COR-L47 (cell line): ENCODE results near the gene ABCC6.
"Not testable (repeated sequence)": the region's sequence is repeated elsewhere in the genome, so short reads cannot be mapped to it uniquely, and the experiment has no call there.

Experiments used
- DNase-seq: peaks from one replicate; lab custom pipeline; 2025; lab: John Stamatoyannopoulos, UW

Gene ABCC6

DNA sequence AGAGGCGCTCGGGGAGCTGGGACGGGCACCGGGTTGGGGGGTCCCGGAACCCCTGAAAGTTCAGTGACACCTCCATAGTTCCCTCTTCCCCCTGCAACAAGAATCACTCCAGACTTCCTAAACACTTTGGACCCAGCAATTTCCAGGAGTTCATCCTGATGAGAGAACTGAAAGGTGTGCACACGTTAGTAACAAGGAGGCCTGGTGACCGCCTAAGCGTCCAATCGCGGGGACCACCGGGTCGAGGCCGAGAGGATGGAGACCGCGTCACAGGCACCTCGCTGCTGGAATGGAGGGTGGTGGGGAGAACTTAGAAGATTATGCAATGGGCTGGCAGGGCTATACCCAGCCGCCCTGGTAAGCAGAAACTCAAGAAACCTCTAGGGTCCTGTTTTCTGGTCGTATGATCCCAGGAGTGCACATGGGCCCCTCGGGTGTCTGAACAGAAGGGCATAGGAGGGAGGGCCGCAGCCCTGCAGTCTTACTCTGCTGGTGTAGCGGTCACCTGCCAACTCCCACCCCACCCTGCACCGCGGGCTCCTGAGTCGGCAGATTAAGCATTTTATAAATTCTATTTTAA lies 458 bp upstream of the ABCC6 start:
- DNase-seq, result not testable (repeated sequence)

DNA sequence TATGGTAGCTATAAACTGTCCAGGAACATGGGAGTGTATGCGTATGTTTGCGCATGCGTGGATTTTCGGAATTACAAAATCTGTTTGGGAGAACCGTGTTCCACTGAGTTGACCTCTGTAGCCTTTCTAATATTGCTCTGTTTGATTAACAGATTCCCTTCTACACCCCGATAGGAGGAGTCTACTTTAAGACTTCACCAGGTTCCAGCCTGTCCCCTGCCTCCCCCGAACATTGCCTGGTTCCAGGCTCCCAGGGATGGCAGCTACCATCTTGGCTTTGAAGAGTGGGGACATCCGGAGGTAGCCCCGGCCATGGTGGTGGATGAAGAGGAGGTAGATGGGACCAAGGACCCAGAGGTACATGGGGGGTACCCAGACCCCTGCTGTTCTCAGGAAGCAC lies 1.9 kb downstream of the ABCC6 start:
- DNase-seq, result not testable (repeated sequence)

DNA sequence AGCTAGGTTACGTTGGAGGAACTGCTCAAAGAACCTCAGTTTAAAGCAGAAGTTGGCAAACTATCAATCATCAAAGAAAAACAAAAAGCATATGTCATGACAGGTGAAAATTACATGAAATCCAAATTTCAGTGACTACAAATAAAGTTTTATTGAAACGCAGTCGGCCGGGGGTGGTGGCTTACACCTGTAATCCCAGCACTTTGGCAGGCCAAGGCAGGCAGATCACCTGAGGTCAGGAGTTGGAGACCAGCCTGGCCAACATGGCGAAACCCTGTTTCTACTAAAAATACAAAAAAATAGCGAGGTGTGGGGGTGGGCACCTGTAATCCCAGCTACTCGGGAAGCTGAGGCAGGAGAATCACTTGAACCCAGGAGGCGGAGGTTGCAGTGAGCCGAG lies 2.8 kb downstream of the ABCC6 start:
- not testable (repeated sequence) for DNase-seq

DNA sequence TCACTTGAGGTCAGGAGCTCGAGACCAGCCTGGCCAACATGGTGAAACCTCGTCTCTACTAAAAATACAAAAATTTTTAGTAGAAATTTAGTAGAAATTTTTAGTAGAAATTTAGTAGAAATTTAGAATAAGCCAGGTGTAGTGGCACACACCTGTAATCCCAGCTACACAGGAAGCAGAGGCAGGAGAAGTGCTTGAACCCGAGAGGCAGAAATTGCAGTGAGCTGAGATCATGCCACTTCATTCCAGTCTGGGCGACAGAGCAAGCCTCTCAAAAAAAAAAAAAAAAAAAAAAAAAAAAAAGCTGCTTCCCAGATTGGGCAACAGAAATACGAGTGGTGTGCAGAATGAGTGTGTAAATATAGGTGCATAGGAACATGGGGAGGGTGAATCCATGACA lies 4.5 kb downstream of the ABCC6 start:
- DNase-seq, result not testable (repeated sequence)

DNA sequence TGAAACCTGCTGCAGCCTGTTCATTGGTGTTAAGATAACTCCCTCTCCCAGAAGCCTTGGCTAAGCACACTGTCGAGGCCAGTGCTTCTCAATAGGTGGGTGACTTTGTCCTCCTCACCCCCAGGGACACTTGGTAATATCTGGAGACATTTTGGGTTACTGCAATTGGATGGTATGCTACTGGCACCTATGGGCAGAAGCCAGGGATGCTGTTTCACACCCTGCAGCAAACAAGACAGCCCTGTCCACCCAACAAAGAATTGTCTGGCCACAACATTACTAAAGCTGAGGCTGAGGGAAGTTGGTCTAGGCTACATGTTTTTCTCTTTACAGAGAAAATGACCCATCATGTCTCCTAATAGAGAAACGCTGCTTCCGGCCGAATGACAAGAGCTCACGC lies 4.9 kb downstream of the ABCC6 start:
- DNase-seq, result not testable (repeated sequence)

DNA sequence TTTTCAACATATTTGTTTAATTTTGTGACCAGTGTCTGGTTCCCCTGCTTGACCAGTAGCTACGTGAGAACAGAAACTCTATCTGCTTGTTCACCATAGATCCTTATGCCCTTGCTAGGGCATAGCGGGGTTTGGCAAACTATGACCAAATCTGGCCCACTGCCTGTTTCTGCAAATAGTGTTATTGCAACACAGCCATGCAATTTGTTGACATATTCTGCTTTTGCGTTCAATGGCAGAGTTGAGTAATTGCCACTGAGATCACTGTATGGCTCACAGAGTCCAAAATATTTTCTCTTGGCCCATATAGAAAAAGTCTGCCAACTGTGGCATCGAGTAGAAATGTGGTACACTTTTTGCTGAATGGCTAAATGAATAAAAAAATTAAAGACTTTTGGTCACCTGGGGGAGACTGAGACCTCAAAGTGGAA lies 9.4 kb downstream of the ABCC6 start:
- DNase-seq, result not testable (repeated sequence)

DNA sequence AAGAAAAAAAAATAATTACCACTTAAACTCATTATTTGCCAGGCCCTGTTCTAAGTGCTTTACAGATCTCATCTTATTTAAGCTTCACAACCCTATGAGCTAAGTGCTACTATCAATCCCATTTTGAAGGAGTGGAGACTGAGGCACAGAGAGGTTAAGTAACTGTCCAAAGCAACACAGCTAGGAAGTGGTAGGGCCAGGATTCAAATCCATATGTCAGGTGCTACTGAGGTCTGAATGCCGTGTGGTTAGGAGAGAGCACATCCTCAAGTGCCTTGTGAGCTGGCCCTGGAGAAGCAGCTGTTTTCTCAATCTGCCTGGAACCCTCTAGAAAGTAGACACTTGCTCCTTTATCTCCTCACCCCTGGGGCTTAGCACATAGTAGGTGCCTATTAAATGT lies 11.9 kb downstream of the ABCC6 start:
- DNase-seq, result not testable (repeated sequence)

DNA sequence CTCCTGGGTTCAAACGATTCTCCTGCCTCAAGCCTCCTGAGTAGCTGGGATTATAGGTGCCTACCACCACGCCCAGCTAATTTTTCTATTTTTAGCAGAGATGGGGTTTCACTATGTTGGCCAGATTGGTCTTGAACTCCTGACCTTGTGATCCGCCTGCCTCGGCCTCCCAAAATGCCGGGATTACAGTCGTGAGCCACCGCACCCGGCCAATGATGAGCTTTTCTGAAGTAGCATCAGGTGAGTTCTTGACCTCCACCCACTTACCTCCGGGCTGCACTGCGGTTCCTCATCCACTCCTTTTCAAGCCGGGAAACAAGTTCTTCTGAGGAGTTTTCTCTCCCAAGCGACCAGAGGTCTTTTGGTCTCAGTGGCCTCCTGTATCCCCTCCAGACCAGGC lies 14.8 kb downstream of the ABCC6 start:
- DNase-seq, result not testable (repeated sequence)

DNA sequence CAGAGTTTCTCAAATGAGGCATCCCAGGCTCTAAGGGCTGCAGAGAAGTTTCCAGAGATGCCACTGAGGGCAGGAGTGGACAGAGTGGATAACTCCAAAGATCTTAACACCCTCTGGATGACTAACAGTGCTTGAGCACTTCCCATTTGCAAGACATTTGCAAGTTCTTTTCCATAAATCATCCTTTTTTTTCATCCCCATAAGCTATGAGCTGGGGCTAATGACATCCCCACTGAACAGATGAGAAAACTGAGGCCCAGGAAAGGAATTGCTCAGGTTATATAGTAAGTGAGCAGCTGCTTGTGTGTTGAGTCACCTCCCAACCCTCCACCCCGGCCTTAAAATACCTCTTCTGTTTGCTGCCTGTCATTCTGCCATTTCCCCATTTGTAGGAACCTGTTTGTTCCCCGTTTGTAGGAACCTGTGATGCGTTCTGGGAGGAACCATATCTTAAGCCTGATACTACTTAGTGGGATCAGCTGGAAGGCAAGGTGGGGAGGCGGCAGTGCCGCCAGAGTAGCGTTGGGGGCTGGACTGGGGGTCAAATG lies 15.4 kb downstream of the ABCC6 start:
- not testable (repeated sequence) for DNase-seq

DNA sequence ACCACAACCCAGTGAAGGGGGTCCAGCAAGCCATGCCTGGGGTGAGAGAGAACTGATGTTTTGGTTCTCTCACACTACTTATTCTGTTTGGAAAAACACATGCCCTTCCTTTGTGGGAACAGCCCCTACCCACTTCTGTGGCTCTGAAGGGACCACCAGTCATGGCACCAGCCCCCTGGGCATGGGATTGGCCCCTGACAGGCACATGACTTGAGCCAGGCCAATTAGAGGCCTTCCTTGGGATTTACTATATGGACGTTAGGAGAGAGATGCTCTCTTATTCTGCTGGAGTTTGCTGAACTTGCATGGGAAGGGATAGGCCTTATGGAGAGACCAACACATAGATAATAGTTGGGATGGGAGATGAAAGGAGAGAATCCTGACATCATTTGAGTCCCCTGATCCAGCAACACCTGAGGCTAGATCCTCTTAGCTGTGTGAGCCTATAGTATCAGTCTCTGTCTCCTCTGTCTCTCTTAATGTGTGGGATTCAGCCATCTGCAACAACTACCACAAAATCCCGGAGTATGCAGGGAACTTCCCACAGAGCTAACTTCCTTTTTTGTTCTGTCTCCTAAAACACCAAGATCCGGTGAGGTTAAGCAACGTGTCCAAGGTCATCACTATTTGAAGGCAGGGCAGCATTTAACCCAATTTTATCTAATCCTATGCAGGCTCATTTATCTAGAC lies 16.1 kb downstream of the ABCC6 start:
- DNase-seq, result not testable (repeated sequence)

DNA sequence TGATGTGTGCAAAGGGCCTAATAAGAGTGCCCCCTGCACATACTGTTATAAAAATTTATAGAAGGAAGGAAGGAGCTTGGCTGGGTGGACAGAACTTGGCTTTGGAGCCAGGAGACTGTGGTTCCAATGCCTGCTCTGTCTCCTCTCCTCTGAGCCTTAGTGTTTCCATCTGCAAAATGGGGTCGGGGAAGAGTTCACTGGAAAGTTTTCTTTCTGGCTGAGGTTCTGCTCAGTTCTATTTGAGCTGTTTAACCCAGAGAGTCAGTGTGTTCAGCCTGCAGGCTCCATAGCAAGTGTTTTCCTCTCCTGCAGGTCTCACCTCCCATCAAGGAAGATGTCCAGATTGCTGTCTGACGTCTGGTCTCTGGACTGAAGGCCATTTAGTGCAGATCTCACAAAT lies 17.4 kb downstream of the ABCC6 start:
- not testable (repeated sequence) for DNase-seq

DNA sequence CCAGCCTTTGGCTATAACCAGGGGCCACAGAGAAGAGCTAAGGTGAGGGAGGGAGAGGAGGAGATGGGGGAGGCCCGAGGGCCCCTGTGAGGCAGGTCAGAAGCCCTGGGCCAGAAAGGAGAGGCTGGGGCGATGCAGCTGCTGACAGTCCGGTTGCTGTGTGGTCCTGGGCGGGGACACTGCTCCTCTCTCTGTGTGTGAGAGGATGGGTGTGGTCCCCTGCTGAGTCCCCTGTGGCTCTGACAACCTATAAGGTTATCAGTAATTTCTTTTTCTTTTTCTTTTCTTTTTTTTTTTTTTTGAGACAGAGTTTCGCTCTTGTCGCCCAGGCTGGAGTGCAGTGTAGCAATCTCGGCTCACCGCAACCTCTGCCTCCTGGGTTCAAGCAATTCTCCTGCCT lies 18.7 kb downstream of the ABCC6 start:
- DNase-seq, result not testable (repeated sequence)

DNA sequence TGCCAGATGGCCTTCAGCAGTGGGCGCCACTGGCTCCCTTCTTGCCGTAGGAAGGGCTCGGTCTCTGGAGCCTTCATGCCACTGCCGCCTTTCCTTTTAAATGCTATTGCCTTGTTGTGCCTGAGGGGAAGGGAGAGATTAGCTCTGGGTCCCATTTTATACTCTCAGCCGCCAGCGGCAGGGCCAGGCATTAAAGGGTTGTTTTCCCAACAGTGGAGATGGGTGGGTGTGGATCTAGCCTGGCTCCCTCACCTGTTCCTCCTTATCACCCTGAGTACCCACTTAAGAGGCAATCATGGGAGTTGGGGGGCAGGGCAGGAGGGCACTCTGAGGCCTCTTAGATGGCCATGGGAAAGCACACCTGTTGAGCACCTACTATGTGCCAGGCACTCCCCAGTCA lies 19.8 kb downstream of the ABCC6 start:
- DNase-seq, result not testable (repeated sequence)

DNA sequence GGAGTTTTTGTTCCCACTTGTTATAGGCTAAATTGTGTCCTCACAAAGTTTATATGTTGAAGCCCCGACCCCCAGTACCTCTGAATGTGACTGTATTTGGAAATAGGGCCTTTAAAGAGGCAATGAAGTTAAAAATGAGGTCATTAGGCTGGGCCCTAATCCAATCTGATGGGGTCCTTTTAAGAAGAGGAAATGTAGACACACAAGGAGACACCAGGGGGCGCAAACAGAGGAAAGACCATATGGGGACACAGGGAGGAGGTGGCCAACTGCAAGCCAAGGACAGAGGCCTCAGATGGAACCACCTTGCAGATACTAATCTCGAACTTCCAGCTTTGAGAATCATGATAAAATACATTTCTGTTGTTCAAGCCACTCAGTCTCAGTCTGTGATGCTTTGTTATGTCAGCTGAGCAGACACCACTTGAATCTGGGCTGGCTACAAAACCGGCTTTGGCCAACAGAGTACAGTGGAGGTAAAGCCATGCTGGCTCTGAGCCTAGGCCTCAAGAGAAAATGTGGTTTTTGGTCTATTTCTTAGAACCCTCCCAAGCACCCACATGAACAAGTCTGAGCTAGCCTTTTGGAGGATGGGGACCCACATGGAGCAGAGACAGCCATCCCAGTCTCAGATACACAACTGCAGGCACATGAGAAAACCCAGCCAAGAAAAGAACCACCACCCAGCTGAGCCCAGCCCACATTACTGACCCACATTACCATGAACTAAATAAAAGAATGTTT lies 20.7 kb downstream of the ABCC6 start:
- peak; percentile 36 for DNase-seq

DNA sequence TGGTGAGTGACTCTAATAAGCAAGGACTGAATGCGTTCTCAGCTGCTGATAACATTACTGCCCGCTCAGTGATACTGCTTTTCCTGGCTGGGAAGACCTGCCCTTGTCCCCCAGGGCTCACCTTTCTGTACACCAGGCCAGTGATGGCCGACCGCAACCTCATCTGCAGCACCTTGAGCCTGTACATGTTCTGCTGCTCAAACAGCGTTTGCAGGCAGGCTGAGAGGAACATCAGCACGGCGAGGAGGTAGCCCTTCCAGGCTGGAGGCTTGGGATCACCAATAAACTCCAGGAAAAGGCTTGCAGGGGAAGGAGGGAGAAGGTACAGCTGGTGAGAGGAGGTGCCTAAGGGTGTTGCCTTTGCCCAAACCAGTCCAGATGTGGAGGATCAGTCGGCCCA lies 21.4 kb downstream of the ABCC6 start:
- not testable (repeated sequence) for DNase-seq

DNA sequence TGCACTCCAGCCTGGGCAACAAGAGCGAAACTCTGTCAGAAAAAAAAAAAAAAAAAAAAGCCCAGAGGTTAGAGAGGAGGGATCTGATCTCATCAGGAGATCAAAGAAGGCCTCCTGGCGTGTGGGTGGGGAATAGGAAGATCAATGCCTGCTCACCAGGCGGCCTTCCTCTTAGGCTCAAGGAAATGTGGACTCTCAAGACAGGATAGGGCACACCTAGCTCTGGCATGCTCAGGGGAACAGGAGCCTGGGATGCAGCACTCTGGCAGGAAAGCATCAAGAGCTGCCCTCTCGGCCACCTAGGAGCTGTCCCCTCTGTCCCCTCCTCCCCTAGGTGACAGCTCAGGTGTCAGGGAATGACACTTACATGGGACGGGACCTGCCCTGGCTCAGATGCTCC lies 22.9 kb downstream of the ABCC6 start:
- not testable (repeated sequence) for DNase-seq

DNA sequence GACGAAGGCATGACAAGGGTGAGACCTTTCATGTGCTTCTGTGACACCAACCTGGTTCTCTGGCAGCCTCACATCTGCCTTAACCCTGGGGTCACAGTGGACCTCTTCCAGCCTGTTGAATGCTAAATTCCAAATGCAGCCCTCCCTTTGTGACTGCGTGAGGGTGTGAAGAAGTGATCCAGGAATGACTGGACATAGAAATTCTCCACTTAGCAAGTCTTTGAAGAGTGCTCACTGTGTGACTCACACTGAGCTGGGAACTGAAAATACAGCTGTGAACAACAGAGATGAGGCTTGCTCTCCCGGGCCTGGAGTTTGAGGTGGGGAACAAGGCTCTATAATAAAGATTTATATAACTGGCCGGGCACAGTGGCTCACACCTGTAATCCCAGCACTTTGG lies 23.9 kb downstream of the ABCC6 start:
- not testable (repeated sequence) for DNase-seq

DNA sequence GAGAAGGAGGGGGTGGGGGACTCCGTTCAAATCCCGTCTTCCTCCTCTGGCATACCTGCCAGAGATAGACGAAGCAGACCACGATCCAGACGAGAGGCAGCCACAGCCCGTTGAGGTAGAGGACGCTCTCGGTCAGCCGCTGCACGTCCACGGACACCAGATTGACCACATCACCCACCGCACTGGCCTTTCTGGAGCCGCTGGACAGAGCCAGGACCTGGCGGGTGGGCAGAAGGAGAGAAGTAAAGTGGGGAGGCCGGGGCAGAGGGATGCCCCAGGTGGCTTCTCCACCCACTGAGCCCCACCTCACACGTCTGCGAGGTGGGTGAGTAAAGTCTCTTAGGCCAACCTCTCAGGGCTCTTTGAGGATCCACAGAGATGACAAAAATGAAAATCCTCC lies 25.3 kb downstream of the ABCC6 start:
- DNase-seq, result no peak

DNA sequence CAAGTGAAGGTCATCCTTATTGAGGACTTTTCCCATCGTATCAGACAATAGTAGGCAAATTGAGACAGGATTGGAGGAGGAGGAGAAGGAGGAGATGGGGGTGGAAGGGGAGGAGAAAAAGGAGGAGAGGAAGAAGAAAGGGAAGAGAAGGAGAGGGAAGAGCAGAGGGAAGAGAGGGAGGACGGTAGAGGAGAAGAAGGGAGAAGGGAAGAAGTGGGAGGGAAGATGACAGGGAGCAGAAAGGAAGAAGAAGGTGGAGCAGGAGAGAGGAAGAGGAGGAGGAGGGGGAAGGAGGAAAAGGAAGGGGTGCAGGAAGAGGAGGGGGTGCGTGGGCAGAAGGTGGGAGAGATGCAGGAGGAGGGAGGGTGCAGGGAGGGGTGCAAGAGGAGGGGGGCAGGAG lies 26.0 kb downstream of the ABCC6 start:
- no peak for DNase-seq

DNA sequence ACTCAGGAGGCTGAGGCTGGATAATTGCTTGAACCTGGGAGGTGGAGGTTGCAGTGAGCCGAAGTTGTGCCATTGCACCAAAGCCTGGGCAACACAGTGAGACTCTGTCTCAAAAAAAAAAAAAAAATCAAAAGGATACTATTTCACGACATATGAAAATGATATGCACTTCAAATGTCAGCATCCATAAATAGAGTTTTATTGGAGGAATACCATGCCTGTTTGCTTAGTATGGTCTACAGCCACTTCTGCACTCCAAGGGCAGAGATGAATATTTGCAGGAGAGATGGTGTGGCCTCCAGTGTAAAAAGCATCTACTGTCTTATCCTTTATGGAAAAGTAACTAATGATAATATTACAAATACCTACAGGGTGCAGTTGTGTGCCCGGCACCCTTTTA lies 27.2 kb downstream of the ABCC6 start:
- no peak for DNase-seq

DNA sequence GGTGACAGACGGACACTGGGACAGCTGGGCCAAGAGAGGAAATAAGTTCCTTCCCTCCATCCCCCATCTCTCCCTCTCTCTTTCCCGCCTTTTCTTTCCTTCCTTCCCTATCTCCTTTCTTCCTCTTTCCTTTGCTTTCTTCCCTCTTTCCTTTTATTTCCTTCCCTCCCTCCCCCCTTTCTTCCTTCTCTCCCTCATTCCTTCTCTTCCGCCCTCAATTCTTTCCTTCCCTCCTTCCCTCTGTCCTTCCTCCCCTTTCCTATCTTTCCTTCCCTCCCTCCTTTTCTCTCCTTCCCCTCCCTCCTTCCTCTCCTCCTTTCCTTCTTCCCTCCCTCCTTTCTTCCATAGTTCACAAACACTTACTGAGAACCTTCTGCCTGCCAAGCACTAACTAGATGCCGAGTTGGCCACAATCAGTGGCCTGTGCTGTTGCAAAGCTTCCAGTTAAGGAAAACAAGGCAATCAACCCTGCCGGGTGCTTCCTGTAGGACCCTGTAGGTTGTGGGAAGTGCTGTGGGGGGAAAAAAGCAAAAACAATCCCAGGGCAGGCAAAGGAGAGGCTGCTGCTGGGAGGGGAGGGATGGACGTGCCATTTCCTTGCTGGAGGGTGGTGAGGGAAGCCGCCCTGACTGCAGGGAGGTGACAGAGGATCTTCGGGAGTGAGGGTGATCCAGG lies 31.7 kb downstream of the ABCC6 start:
- DNase-seq, result no peak

DNA sequence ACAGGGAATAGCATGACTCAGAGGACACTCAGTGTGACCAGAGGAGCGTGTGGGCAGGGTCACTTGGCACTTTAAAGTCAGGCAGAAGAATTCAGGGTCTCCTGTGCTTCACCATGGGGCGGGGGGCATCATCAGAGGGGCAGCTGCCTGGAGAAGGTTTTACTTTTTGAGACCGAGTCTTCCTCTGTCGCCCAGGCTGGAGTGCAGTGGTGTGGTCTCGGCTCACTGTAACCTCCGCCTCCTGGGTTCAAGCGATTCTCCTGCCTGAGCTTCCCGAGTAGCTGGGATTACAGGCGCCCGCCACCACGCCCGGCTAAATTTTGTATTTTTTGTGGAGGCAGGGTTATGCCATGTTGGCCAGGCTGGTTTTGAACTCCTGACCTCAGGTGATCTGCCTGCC lies 32.3 kb downstream of the ABCC6 start:
- not testable (repeated sequence) for DNase-seq
